PC-9 (cell line): ENCODE measurements around the gene KCNIP2.

Experiments
- EZH2 ChIP-seq: fragments of 200-600 bp; sonication (generic); IDR thresholded peaks from 2 replicates; pipeline ENCODE4 v1.8.0; 2017; ENCODE audit warnings: antibody characterized with exemption, low read depth
- TF ChIP-seq, protein P1 (sequence below): fragments of 200-600 bp; sonication (generic); conservative IDR thresholded peaks from 2 replicates; pipeline ENCODE4 v1.6.1; 2017; ENCODE audit warnings: mixed run types, antibody characterized with exemption, mild to moderate bottlenecking, moderate library complexity

GRCh38 chr10:101797403-101798059, 46.1 kb downstream of the KCNIP2 start:
- TF ChIP-seq, protein P1, sequence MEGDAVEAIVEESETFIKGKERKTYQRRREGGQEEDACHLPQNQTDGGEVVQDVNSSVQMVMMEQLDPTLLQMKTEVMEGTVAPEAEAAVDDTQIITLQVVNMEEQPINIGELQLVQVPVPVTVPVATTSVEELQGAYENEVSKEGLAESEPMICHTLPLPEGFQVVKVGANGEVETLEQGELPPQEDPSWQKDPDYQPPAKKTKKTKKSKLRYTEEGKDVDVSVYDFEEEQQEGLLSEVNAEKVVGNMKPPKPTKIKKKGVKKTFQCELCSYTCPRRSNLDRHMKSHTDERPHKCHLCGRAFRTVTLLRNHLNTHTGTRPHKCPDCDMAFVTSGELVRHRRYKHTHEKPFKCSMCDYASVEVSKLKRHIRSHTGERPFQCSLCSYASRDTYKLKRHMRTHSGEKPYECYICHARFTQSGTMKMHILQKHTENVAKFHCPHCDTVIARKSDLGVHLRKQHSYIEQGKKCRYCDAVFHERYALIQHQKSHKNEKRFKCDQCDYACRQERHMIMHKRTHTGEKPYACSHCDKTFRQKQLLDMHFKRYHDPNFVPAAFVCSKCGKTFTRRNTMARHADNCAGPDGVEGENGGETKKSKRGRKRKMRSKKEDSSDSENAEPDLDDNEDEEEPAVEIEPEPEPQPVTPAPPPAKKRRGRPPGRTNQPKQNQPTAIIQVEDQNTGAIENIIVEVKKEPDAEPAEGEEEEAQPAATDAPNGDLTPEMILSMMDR, result no peak
- TF ChIP-seq EZH2, result no peak
